ENCODE data around the gene UBE2G2.

The UBE2G2 gene

GRCh38 chr21:44836666-44837471 is 35.2 kb upstream of the UBE2G2 start:
- TF ChIP-seq FOXP2 (optimal IDR thresholded peaks at IDR 0.05; ENCODE audit: borderline replicate concordance, extremely low read depth, extremely low read length, insufficient read depth) (no peak), TAF1 (IDR thresholded peaks at IDR 0.05; ENCODE audit: borderline replicate concordance, insufficient read depth, low read length) (no peak), POLR2AphosphoS5 (IDR thresholded peaks at IDR 0.05; ENCODE audit: low read depth, low read length) (no peak), REST (IDR thresholded peaks at IDR 0.05; ENCODE audit: insufficient read depth in 1 of 2, low read depth in 2 of 2, low read length in 2 of 2) (no peak), SIN3A (IDR thresholded peaks at IDR 0.05; ENCODE audit: borderline replicate concordance, insufficient read depth, low read length) (no peak)

- TF ChIP-seq FOXP2 (optimal IDR thresholded peaks at IDR 0.05; ENCODE audit: borderline replicate concordance, extremely low read depth, extremely low read length, insufficient read depth) = no peak
- no peak for TF ChIP-seq REST (IDR thresholded peaks at IDR 0.05; ENCODE audit: insufficient read depth in 1 of 2, low read depth in 2 of 2, low read length in 2 of 2)
- TF ChIP-seq SIN3A (IDR thresholded peaks at IDR 0.05; ENCODE audit: borderline replicate concordance, insufficient read depth, low read length) = no peak
- no peak for TF ChIP-seq POLR2AphosphoS5 (IDR thresholded peaks at IDR 0.05; ENCODE audit: low read depth, low read length)
- no peak for TF ChIP-seq TAF1 (IDR thresholded peaks at IDR 0.05; ENCODE audit: borderline replicate concordance, insufficient read depth, low read length)
These were observed 34.7 kb upstream of the UBE2G2 start for GRCh38 chr21:44836349-44836665.

- TF ChIP-seq POLR2AphosphoS5 (IDR thresholded peaks at IDR 0.05; ENCODE audit: low read depth, low read length) (no peak), REST (IDR thresholded peaks at IDR 0.05; ENCODE audit: insufficient read depth in 1 of 2, low read depth in 2 of 2, low read length in 2 of 2) (no peak), TAF1 (IDR thresholded peaks at IDR 0.05; ENCODE audit: borderline replicate concordance, insufficient read depth, low read length) (no peak), FOXP2 (optimal IDR thresholded peaks at IDR 0.05; ENCODE audit: borderline replicate concordance, extremely low read depth, extremely low read length, insufficient read depth) (no peak), SIN3A (IDR thresholded peaks at IDR 0.05; ENCODE audit: borderline replicate concordance, insufficient read depth, low read length) (no peak)
These were observed 34.0 kb upstream of the UBE2G2 start for GRCh38 chr21:44835647-44835973.

GRCh38 chr21:44834951-44835646 is 33.5 kb upstream of the UBE2G2 start:
- TF ChIP-seq REST (IDR thresholded peaks at IDR 0.05; ENCODE audit: insufficient read depth in 1 of 2, low read depth in 2 of 2, low read length in 2 of 2) (no peak), FOXP2 (optimal IDR thresholded peaks at IDR 0.05; ENCODE audit: borderline replicate concordance, extremely low read depth, extremely low read length, insufficient read depth) (peak; percentile 10)
